Esophagus (tissue), 2 donors: Measurements from ENCODE around the gene KRTAP4-4. TPM values are rescaled to one million over a fixed set of nuclear protein-coding genes. Genes with fewer than 3 reads are reported as not detected.
"Not testable (repeated sequence)": the region's sequence is repeated elsewhere in the genome, so short reads cannot be mapped to it uniquely, and the experiment has no call there.

ENCODE experiments used
- H3K27ac ChIP-seq, 2 donors: one replicate each; pipeline ENCODE4 v1.5.1; 2013; ENCODE audit warnings: low read depth in 2 of 2, mild to moderate bottlenecking in 2 of 2, inconsistent platforms in 1 of 2, low read length in 1 of 2, moderate library complexity in 1 of 2
- H3K27me3 ChIP-seq, 2 donors: one replicate each; pipeline ENCODE4 v1.6.1; 2013; ENCODE audit warnings: low read length in 2 of 2, control low read depth in 1 of 2, mild to moderate bottlenecking in 1 of 2; ENCODE audit not compliant: insufficient read depth in 2 of 2, control insufficient read depth in 1 of 2
- H3K36me3 ChIP-seq, 2 donors: one replicate each; pipeline ENCODE4 v1.6.1; 2013; ENCODE audit warnings: low read length in 1 of 2; ENCODE audit not compliant: control insufficient read depth in 2 of 2, insufficient read depth in 2 of 2
- H3K4me1 ChIP-seq, 2 donors: one replicate each; pipeline ENCODE4 v1.6.1; 2013; ENCODE audit warnings: low read length in 1 of 2; ENCODE audit not compliant: control insufficient read depth in 2 of 2, insufficient read depth in 2 of 2
- H3K4me3 ChIP-seq, 2 donors: one replicate each; pipeline ENCODE4 v1.5.1; 2013; ENCODE audit warnings: low read length in 2 of 2, mild to moderate bottlenecking in 2 of 2, low read depth in 1 of 2, moderate library complexity in 1 of 2
- H3K9me3 ChIP-seq, 2 donors: one replicate each; pipeline ENCODE4 v1.6.1; 2013; ENCODE audit warnings: mild to moderate bottlenecking in 2 of 2, low read depth in 1 of 2, low read length in 1 of 2, moderate library complexity in 1 of 2; ENCODE audit not compliant: control insufficient read depth in 2 of 2, insufficient read depth in 1 of 2
- WGBS, 2 donors: extraction: QIAGEN DNeasy Blood & Tissue Kit; methylation state at CpG; one replicate each; pipeline ENCODE4 v1.1.7; 2013; 5-methylcytosine and 5-hydroxymethylcytosine counted together
- polyA plus RNA-seq, 2 donors: library from polyadenylated mRNA; stranded (reverse); fragments of 200-250 nt; gene quantifications; one replicate each; pipeline ENCODE4 v1.2.3, GENCODE V29; 2013
- donor health status: healthy with polysubstance abuse.
- donor health status: Bipolar disorder and iron deficiency.

KRTAP4-4 gene
- polyA plus RNA-seq, 2 donors, result not detected

DNA sequence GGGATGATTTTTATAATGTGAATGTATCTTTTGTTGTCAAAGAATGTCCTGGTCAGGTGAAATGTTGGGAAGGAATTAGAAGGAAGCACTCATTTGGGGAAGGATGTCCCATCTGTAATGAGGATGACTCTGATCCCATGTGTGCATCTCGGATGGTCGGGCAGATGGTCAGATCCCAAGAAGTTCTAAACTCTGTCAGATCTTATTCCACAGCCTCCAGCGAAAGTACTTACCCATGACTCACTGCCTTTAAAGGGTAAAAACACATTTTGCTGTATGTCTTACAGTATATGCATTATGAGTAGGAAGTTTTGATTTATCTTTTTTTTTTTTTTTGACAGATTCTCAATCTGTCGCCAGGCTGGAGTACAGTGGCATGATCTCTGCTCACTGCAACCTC lies 41.8 kb downstream of the KRTAP4-4 start:
- Histone ChIP-seq H3K36me3 (no peaks in the 10 kb centered on the region), H3K4me1 (no peaks in the 10 kb centered on the region), H3K27me3 (no peaks in the 10 kb centered on the region), H3K4me3 (no peak overlapping the region), H3K27ac (no peak overlapping the region), H3K9me3 (no peaks in the 10 kb centered on the region)
- 76 to 81% methylated on average over 4 of the region's 4 CpGs for WGBS, 2 donors

DNA sequence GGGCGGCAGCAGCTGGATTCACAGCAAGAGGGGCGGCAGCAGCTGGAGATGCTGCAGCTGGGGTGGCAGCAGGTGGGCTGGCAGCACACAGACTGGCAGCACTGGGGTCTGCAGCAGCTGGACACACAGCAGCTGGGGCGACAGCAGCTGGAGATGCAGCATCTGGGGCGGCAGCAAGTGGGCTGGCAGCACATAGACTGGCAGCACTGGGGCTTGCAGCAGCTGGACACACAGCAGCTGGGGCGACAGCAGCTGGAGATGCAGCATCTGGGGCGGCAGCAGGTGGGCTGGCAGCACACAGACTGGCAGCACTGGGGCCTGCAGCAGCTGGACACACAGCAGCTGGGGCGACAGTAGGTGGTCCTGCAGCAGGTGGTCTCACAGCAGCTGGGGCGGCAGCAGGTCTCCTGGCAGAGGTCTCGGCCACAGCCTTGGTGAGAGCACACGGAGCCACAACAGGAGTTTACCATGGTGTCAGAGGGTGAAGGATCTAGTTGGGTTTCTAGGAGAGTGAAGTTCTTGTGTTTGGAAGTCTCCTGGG lies 42.6 kb downstream of the KRTAP4-4 start, which contains the start of gene KRTAP4-11:
KRTAP4-11 (minus strand) TSS at position 528 of the 541 bp plus-strand sequence; CDS start at position 470, 58 bp downstream.
- not testable (repeated sequence) for H3K4me1 ChIP-seq, H3K9me3 ChIP-seq, H3K4me3 ChIP-seq, H3K36me3 ChIP-seq, H3K27ac ChIP-seq, H3K27me3 ChIP-seq
- WGBS, 2 donors, result 77 to 84% methylated on average over 9 to 10 of the region's 10 CpGs

DNA sequence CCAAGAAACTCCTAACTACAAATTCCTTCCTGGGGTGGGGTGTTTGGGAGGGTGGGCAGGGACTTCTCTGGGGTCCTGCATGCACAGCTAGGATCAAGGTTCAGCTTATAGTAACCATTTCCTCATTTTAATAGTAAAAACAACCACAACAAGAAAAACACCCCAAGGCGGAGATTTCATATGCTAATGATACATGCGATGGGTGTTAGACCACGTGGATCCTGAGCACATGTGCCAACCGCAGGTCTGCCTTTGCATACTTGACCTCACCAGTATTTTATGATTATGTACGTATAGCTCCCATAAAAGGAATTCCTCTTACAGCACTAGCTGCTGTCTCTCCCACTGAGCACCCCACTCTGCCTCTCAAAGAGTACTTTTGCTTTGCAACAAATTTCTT lies 44.3 kb downstream of the KRTAP4-4 start:
- 54 to 67% methylated on average over 5 of the region's 5 CpGs for WGBS, 2 donors
- Histone ChIP-seq H3K27me3 (no peaks in the 10 kb centered on the region), H3K4me1 (no peaks in the 10 kb centered on the region), H3K36me3 (no peaks in the 10 kb centered on the region), H3K27ac (no peak overlapping the region), H3K4me3 (no peak overlapping the region), H3K9me3 (no peaks in the 10 kb centered on the region)

DNA sequence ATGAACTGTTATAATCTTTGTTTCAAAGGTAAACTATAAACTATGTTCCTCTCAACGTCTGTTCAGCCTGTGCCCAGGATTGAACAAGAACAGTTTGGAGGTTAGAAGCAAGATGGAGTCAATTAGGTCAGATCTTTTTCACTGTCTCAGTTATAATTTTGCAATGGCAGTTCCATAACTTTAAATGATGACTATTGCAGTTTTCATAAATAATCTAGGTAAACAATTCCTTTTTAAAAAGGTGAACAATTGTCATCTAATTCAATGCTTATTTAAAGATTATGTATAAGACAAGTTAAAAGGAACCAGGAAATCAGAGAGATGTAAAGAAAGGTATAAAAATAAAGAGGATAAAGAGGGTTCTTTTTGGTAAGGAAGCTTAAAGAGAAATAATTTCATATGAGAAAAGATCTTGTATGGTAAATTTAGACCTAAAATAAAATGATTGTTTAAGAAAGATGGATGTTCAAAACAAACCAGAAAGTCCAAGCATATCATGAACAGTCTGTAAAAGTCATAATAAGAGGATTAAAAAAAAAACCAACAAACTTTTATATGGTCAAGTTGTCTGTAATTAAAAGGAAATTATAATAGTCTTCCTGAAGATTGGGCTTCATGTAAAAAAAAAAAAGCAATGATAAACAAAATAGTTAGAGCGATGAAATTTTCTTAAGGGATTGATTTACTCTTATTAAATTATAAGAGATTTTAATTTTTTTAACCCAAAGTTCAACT lies 49.2 kb downstream of the KRTAP4-4 start:
- no peak overlapping the region for H3K27ac ChIP-seq
- H3K36me3 ChIP-seq, result no peaks in the 10 kb centered on the region
- WGBS, 2 donors, result 78 to 81% methylated on average over 2 of the region's 2 CpGs
- no peak overlapping the region for H3K4me3 ChIP-seq
- no peaks in the 10 kb centered on the region for H3K4me1 ChIP-seq
- H3K27me3 ChIP-seq, result no peaks in the 10 kb centered on the region
- H3K9me3 ChIP-seq, result no peaks in the 10 kb centered on the region

Other genes with a start within 250 kb of the KRTAP4-4 start
- 10 to 100 TPM in 1 of 2 donors, 1 to 10 TPM in 1; 5.1 to 23.6 TPM for gene KRT23, start 223.1 kb downstream of the KRTAP4-4 start, polyA plus RNA-seq
- gene KRT39, start 193.8 kb downstream of the KRTAP4-4 start, polyA plus RNA-seq, result not detected
- gene KRT40, start 176.4 kb downstream of the KRTAP4-4 start, polyA plus RNA-seq, result under 1 TPM; 0.18 to 0.20 TPM
- not detected for gene KRTAP3-3, start 166.6 kb downstream of the KRTAP4-4 start, polyA plus RNA-seq
- 10 to 100 TPM in 1 of 2 donors, 1 to 10 TPM in 1; 1.8 to 43.5 TPM for gene KRTAP3-2, start 160.8 kb downstream of the KRTAP4-4 start, polyA plus RNA-seq
- under 1 TPM in 1 of 2 donors, not detected in 1; 0.39 TPM for gene KRTAP3-1, start 151.6 kb downstream of the KRTAP4-4 start, polyA plus RNA-seq
- under 1 TPM in 1 of 2 donors, not detected in 1; 0.09 TPM for gene KRTAP1-5, start 133.5 kb downstream of the KRTAP4-4 start, polyA plus RNA-seq
- gene KRTAP1-4, start 130.6 kb downstream of the KRTAP4-4 start, polyA plus RNA-seq, result not detected
- not detected for gene KRTAP1-3, start 125.9 kb downstream of the KRTAP4-4 start, polyA plus RNA-seq
- gene KRTAP1-1, start 119.3 kb downstream of the KRTAP4-4 start, polyA plus RNA-seq, result under 1 TPM; 0.04 to 0.16 TPM
- gene KRTAP2-1, start 113.4 kb downstream of the KRTAP4-4 start, polyA plus RNA-seq, result not detected
- not detected for gene KRTAP2-2, start 105.5 kb downstream of the KRTAP4-4 start, polyA plus RNA-seq
- under 1 TPM in 1 of 2 donors, not detected in 1; 0.10 TPM for gene KRTAP2-3, start 100.6 kb downstream of the KRTAP4-4 start, polyA plus RNA-seq
- gene KRTAP2-4, start 94.9 kb downstream of the KRTAP4-4 start, polyA plus RNA-seq, result not detected
- not detected for gene KRTAP4-7, start 76.6 kb downstream of the KRTAP4-4 start, polyA plus RNA-seq
- gene KRTAP4-8, start 62.6 kb downstream of the KRTAP4-4 start, polyA plus RNA-seq, result not detected
- not detected for gene KRTAP4-16, start 58.5 kb downstream of the KRTAP4-4 start, polyA plus RNA-seq
- not detected for gene KRTAP4-9, start 55.4 kb downstream of the KRTAP4-4 start, polyA plus RNA-seq
- gene KRTAP4-11, start 42.4 kb downstream of the KRTAP4-4 start, polyA plus RNA-seq, result not detected
- gene KRTAP4-12, start 36.6 kb downstream of the KRTAP4-4 start, polyA plus RNA-seq, result not detected
- gene KRTAP4-6, start 20.2 kb downstream of the KRTAP4-4 start, polyA plus RNA-seq, result not detected
- not detected for gene KRTAP4-5, start 10.9 kb downstream of the KRTAP4-4 start, polyA plus RNA-seq
- gene KRTAP4-3, start 7.5 kb upstream of the KRTAP4-4 start, polyA plus RNA-seq, result not detected
- not detected for gene KRTAP4-2, start 17.5 kb upstream of the KRTAP4-4 start, polyA plus RNA-seq
- not detected for gene KRTAP4-1, start 24.2 kb upstream of the KRTAP4-4 start, polyA plus RNA-seq
- gene KRTAP9-1, start 29.1 kb upstream of the KRTAP4-4 start, polyA plus RNA-seq, result not detected
- not detected for gene KRTAP9-2, start 65.9 kb upstream of the KRTAP4-4 start, polyA plus RNA-seq
- not detected for gene KRTAP9-3, start 71.7 kb upstream of the KRTAP4-4 start, polyA plus RNA-seq
- gene KRTAP9-8, start 77.3 kb upstream of the KRTAP4-4 start, polyA plus RNA-seq, result not detected
- gene KRTAP9-4, start 88.9 kb upstream of the KRTAP4-4 start, polyA plus RNA-seq, result not detected
- not detected for gene KRTAP9-9, start 94.6 kb upstream of the KRTAP4-4 start, polyA plus RNA-seq
- not detected for gene KRTAP9-6, start 104.6 kb upstream of the KRTAP4-4 start, polyA plus RNA-seq
- not detected for gene KRTAP9-7, start 115.0 kb upstream of the KRTAP4-4 start, polyA plus RNA-seq
- gene KRTAP29-1, start 142.1 kb upstream of the KRTAP4-4 start, polyA plus RNA-seq, result not detected
- gene KRTAP16-1, start 148.6 kb upstream of the KRTAP4-4 start, polyA plus RNA-seq, result not detected
- gene KRTAP17-1, start 155.0 kb upstream of the KRTAP4-4 start, polyA plus RNA-seq, result not detected
- gene KRT33A, start 190.1 kb upstream of the KRTAP4-4 start, polyA plus RNA-seq, result 1 to 10 TPM in 1 of 2 donors, under 1 TPM in 1; 0.69 to 1.2 TPM
- under 1 TPM; 0.12 to 0.16 TPM for gene KRT33B, start 209.1 kb upstream of the KRTAP4-4 start, polyA plus RNA-seq
- gene KRT34, start 221.6 kb upstream of the KRTAP4-4 start, polyA plus RNA-seq, result under 1 TPM; 0.19 to 0.20 TPM
- gene KRT31, start 236.9 kb upstream of the KRTAP4-4 start, polyA plus RNA-seq, result 10 to 100 TPM in 1 of 2 donors, 1 to 10 TPM in 1; 3.8 to 16.7 TPM